ENCODE results near the gene KLHL25.
"Not testable (repeated sequence)": the region's sequence is repeated elsewhere in the genome, so short reads cannot be mapped to it uniquely, and the experiment has no call there.

DNA sequence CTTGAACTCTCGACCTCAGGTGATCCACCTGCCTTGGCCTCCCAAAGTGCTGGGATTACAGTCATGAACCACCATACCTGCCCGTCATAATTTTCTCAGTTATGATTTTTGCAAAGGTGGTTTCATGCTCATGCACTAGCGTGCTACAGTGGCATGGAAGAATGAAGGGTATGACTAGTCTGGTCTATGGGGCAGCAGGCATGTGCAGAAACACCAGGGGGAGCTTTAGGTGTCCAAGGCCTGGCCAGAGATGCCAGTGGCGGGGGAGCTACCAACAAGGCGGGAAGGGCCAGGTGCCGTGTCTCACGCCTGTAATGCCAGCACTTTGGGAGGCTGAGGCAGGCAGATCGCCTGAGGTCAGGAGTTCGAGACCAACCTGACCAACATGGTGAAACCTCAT is 7.9 kb upstream of the KLHL25 start:
- not testable (repeated sequence) for TF ChIP-seq CTCF (IDR thresholded peaks at IDR 0.05; ENCODE audit: borderline replicate concordance, extremely low read depth, low read length, poor library complexity, severe bottlenecking); EZH2 (IDR thresholded peaks at IDR 0.05; ENCODE audit: borderline replicate concordance, low read depth, low read length, severe bottlenecking)
